ENCODE measurements around the gene ALG11. TPM values are rescaled to one million over a fixed set of nuclear protein-coding genes. Genes with fewer than 3 reads are reported as not detected.

Gene ALG11
- total RNA-seq, 1 experiment from 2014 or later, result 30.9 TPM

GRCh38 chr13:51967482-51968446 lies 44.4 kb upstream of the ALG11 start:
- no TSS peak for BruUV-seq (replicated peaks)
- TF ChIP-seq CTCF (conservative IDR thresholded peaks at IDR 0.05; ENCODE audit: low read depth, low read length) (no peak), EZH2 (IDR thresholded peaks at IDR 0.05; ENCODE audit: borderline replicate concordance, low read depth, low read length, poor library complexity, severe bottlenecking) (no peak)
- H3K27ac ChIP-seq (ENCODE audit: low read depth, low read length, poor library complexity, severe bottlenecking), result no peak overlapping the region
- POLR2A ChIA-PET (ENCODE audit: low non-redundant PET), result no interaction called here
- no peaks in the 10 kb centered on the region for H3K27me3 ChIP-seq (replicated peaks; ENCODE audit: insufficient read depth, low read depth, low read length, poor library complexity)
- H3K4me3 ChIP-seq (ENCODE audit: low read depth, low read length, poor library complexity, severe bottlenecking), result no peak overlapping the region
- intact Hi-C loops (cut with micrococcal nuclease; ENCODE audit: unreplicated experiment), result no loop called here
- CTCF ChIA-PET, result no interaction called here
- H3K9me3 ChIP-seq (ENCODE audit: low read depth, low read length, poor library complexity, severe bottlenecking), result no peaks in the 10 kb centered on the region
- no peaks in the 10 kb centered on the region for H3K4me1 ChIP-seq (ENCODE audit: insufficient read depth, low read length, poor library complexity, severe bottlenecking)
- no peaks in the 10 kb centered on the region for H3K36me3 ChIP-seq (ENCODE audit: insufficient read depth, low read length, poor library complexity, severe bottlenecking)
- no peak for DNase-seq (ENCODE audit: low spot score)

- ChIA-PET POLR2A (ENCODE audit: low non-redundant PET) (no interaction called here), CTCF (no interaction called here)
- Histone ChIP-seq H3K9me3 (ENCODE audit: low read depth, low read length, poor library complexity, severe bottlenecking) (no peaks in the 10 kb centered on the region), H3K36me3 (ENCODE audit: insufficient read depth, low read length, poor library complexity, severe bottlenecking) (no peaks in the 10 kb centered on the region), H3K4me1 (ENCODE audit: insufficient read depth, low read length, poor library complexity, severe bottlenecking) (no peaks in the 10 kb centered on the region), H3K27me3 (replicated peaks; ENCODE audit: insufficient read depth, low read depth, low read length, poor library complexity) (no peaks in the 10 kb centered on the region), H3K27ac (ENCODE audit: low read depth, low read length, poor library complexity, severe bottlenecking) (no peak overlapping the region), H3K4me3 (ENCODE audit: low read depth, low read length, poor library complexity, severe bottlenecking) (no peak overlapping the region)
- TF ChIP-seq EZH2 (IDR thresholded peaks at IDR 0.05; ENCODE audit: borderline replicate concordance, low read depth, low read length, poor library complexity, severe bottlenecking) (no peak), CTCF (conservative IDR thresholded peaks at IDR 0.05; ENCODE audit: low read depth, low read length) (no peak)
- no peak for DNase-seq (ENCODE audit: low spot score)
- BruUV-seq (replicated peaks), result no TSS peak
- intact Hi-C loops (cut with micrococcal nuclease; ENCODE audit: unreplicated experiment), result no loop called here
Measured at GRCh38 chr13:51970349-51970748, 41.8 kb upstream of the ALG11 start.

- no peaks in the 10 kb centered on the region for H3K36me3 ChIP-seq (ENCODE audit: insufficient read depth, low read length, poor library complexity, severe bottlenecking)
- H3K27me3 ChIP-seq (replicated peaks; ENCODE audit: insufficient read depth, low read depth, low read length, poor library complexity), result no peaks in the 10 kb centered on the region
- TF ChIP-seq EZH2 (IDR thresholded peaks at IDR 0.05; ENCODE audit: borderline replicate concordance, low read depth, low read length, poor library complexity, severe bottlenecking), result no peak
- TF ChIP-seq CTCF (conservative IDR thresholded peaks at IDR 0.05; ENCODE audit: low read depth, low read length), result no peak
- POLR2A ChIA-PET (ENCODE audit: low non-redundant PET), result no interaction called here
- no peaks in the 10 kb centered on the region for H3K4me1 ChIP-seq (ENCODE audit: insufficient read depth, low read length, poor library complexity, severe bottlenecking)
- H3K27ac ChIP-seq (ENCODE audit: low read depth, low read length, poor library complexity, severe bottlenecking), result no peak overlapping the region
- intact Hi-C loops (cut with micrococcal nuclease; ENCODE audit: unreplicated experiment), result no loop called here
- no peak overlapping the region for H3K4me3 ChIP-seq (ENCODE audit: low read depth, low read length, poor library complexity, severe bottlenecking)
- CTCF ChIA-PET, result no interaction called here
- no TSS peak for BruUV-seq (replicated peaks)
- no peak for DNase-seq (ENCODE audit: low spot score)
- H3K9me3 ChIP-seq (ENCODE audit: low read depth, low read length, poor library complexity, severe bottlenecking), result no peaks in the 10 kb centered on the region
Measured at GRCh38 chr13:51971520-51972426, 40.4 kb upstream of the ALG11 start.

Data from A673 (cell line).